SK-N-SH treated with all-trans-retinoic acid at 6 μM for 48 hours (cell line): ENCODE measurements around the gene BZW1.
A peak's percentile ranks its signal among the peaks of the same experiment; 100 is the strongest.

Experiments used
- ATAC-seq: fragments of 200-7000 bp; cut with Tn5 transposase; 3 replicates; pipeline ENCODE4 v1.9.1; 2020; ENCODE audit warnings: mild to moderate bottlenecking, moderate library complexity
- ARNTL ChIP-seq: fragments of 450-650 bp; formaldehyde crosslinking; IDR thresholded peaks from 2 replicates; pipeline ENCODE4 v1.5.0; 2020; ENCODE audit warnings: low read depth, mild to moderate bottlenecking, moderate library complexity, borderline replicate concordance
- BACH2 ChIP-seq: fragments of 250-450 bp; sonication (Bioruptor Pico); IDR thresholded peaks from 2 replicates; pipeline ENCODE4 v1.9.0; 2021; ENCODE audit warnings: mild to moderate bottlenecking, borderline replicate concordance
- CSDC2 ChIP-seq: fragments of 250-450 bp; sonication (Bioruptor Pico); IDR thresholded peaks from 2 replicates; pipeline ENCODE4 v1.5.0; 2020; ENCODE audit warnings: mild to moderate bottlenecking, moderate library complexity
- ESRRG ChIP-seq: fragments of 250-450 bp; sonication (Bioruptor Pico); IDR thresholded peaks from 2 replicates; pipeline ENCODE4 v1.6.1; 2021; ENCODE audit warnings: mild to moderate bottlenecking
- GLIS3 ChIP-seq: fragments of 250-450 bp; sonication (Bioruptor Pico); IDR thresholded peaks from 2 replicates; pipeline ENCODE4 v1.5.0; 2020; ENCODE audit warnings: mild to moderate bottlenecking, moderate library complexity
- ISL1 ChIP-seq: fragments of 250-450 bp; sonication (Bioruptor Pico); IDR thresholded peaks from 2 replicates; pipeline ENCODE4 v2.1.2; 2022; ENCODE audit warnings: mild to moderate bottlenecking, moderate library complexity
- OSR1 ChIP-seq: fragments of 250-450 bp; sonication (Bioruptor Pico); IDR thresholded peaks from 2 replicates; pipeline ENCODE4 v1.8.0; 2022; ENCODE audit warnings: moderate library complexity, mild to moderate bottlenecking, inconsistent platforms
- PPARA ChIP-seq: fragments of 250-450 bp; sonication (Bioruptor Pico); IDR thresholded peaks from 2 replicates; pipeline ENCODE4 v1.5.0; 2020; ENCODE audit warnings: mild to moderate bottlenecking, borderline replicate concordance
- RARB ChIP-seq: fragments of 250-450 bp; sonication (Bioruptor Pico); IDR thresholded peaks from 2 replicates; pipeline ENCODE4 v1.8.0; 2021; ENCODE audit warnings: mild to moderate bottlenecking, moderate library complexity
- SNAI2 ChIP-seq: fragments of 250-450 bp; sonication (Bioruptor Pico); IDR thresholded peaks from 2 replicates; pipeline ENCODE4 v1.5.0; 2020; ENCODE audit warnings: mild to moderate bottlenecking, moderate library complexity
- TCF4 ChIP-seq: fragments of 250-450 bp; sonication (Bioruptor Pico); IDR thresholded peaks from 2 replicates; pipeline ENCODE4 v1.8.0; 2021; ENCODE audit warnings: mild to moderate bottlenecking, moderate library complexity, borderline replicate concordance
- TOX ChIP-seq: fragments of 250-450 bp; sonication (Bioruptor Pico); IDR thresholded peaks from 2 replicates; pipeline ENCODE4 v1.8.0; 2021; ENCODE audit warnings: mild to moderate bottlenecking, moderate library complexity, borderline replicate concordance
- ZC3H10 ChIP-seq: fragments of 250-450 bp; sonication (Bioruptor Pico); IDR thresholded peaks from 2 replicates; pipeline ENCODE4 v1.5.1; 2021; ENCODE audit warnings: mild to moderate bottlenecking, moderate library complexity
- ZFP3 ChIP-seq: fragments of 250-450 bp; sonication (Bioruptor Pico); IDR thresholded peaks from 2 replicates; pipeline ENCODE4 v1.5.0; 2020; ENCODE audit warnings: mild to moderate bottlenecking, moderate library complexity
- ZFP30 ChIP-seq: fragments of 450-650 bp; formaldehyde crosslinking; IDR thresholded peaks from 2 replicates; pipeline ENCODE4 v1.5.0; 2022; ENCODE audit warnings: mild to moderate bottlenecking, moderate library complexity
- ZNF565 ChIP-seq: fragments of 450-650 bp; formaldehyde crosslinking; conservative IDR thresholded peaks from 2 replicates; pipeline ENCODE4 v1.5.0; 2020; ENCODE audit warnings: low read depth, mild to moderate bottlenecking, moderate library complexity
- ZNF70 ChIP-seq: fragments of 450-650 bp; formaldehyde crosslinking; IDR thresholded peaks from 2 replicates; pipeline ENCODE4 v1.5.0; 2020; ENCODE audit warnings: mild to moderate bottlenecking, moderate library complexity
- ZNF8 ChIP-seq: fragments of 450-650 bp; formaldehyde crosslinking; IDR thresholded peaks from 2 replicates; pipeline ENCODE4 v1.5.0; 2020; ENCODE audit warnings: mild to moderate bottlenecking, moderate library complexity
- TF ChIP-seq, protein P1 (sequence below): fragments of 250-450 bp; sonication (Bioruptor Pico); IDR thresholded peaks from 2 replicates; pipeline ENCODE4 v1.5.1; 2021; ENCODE audit warnings: mild to moderate bottlenecking, moderate library complexity
- TF ChIP-seq, protein P2 (sequence below): fragments of 250-450 bp; sonication (Bioruptor Pico); IDR thresholded peaks from 2 replicates; pipeline ENCODE4 v1.5.0; 2020; ENCODE audit warnings: mild to moderate bottlenecking, moderate library complexity
- TF ChIP-seq, protein P3 (sequence below): fragments of 250-450 bp; sonication (Bioruptor Pico); IDR thresholded peaks from 2 replicates; pipeline ENCODE4 v1.8.0; 2020; ENCODE audit warnings: mild to moderate bottlenecking, moderate library complexity, borderline replicate concordance
- TF ChIP-seq, protein P4 (sequence below): fragments of 250-450 bp; sonication (Bioruptor Pico); IDR thresholded peaks from 2 replicates; pipeline ENCODE4 v1.5.1; 2020; ENCODE audit warnings: low read depth, mild to moderate bottlenecking, moderate library complexity

Gene BZW1

DNA sequence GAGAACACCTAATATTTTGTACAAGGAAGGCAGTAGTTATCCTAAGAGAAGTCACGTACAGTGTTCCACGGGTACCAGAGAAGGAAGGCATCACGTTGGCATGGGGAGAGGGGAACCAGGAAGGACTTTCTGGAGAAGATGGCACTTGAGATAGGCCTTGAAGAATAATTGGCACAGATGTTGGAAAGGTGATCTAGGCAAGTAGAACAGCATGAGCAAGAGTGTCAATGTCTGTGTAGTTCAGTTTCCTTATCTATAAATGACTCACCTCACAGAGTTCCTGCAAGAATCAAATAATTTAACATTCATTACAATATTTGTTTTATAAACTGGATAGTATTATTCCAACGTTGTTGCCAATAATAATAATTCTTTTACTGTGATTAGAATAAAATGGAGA lies 48.3 kb upstream of the BZW1 start:
- no peak for ATAC-seq
- no peak for TF ChIP-seq ZFP3 (CRISPR knock-in tag)
- TF ChIP-seq, protein P1, sequence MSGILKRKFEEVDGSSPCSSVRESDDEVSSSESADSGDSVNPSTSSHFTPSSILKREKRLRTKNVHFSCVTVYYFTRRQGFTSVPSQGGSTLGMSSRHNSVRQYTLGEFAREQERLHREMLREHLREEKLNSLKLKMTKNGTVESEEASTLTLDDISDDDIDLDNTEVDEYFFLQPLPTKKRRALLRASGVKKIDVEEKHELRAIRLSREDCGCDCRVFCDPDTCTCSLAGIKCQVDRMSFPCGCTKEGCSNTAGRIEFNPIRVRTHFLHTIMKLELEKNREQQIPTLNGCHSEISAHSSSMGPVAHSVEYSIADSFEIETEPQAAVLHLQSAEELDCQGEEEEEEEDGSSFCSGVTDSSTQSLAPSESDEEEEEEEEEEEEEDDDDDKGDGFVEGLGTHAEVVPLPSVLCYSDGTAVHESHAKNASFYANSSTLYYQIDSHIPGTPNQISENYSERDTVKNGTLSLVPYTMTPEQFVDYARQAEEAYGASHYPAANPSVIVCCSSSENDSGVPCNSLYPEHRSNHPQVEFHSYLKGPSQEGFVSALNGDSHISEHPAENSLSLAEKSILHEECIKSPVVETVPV: no peak
- no peak for TF ChIP-seq ESRRG (CRISPR knock-in tag)
- TF ChIP-seq SNAI2 (CRISPR knock-in tag): no peak
- no peak for TF ChIP-seq PPARA (CRISPR knock-in tag)
- TF ChIP-seq, protein P2, sequence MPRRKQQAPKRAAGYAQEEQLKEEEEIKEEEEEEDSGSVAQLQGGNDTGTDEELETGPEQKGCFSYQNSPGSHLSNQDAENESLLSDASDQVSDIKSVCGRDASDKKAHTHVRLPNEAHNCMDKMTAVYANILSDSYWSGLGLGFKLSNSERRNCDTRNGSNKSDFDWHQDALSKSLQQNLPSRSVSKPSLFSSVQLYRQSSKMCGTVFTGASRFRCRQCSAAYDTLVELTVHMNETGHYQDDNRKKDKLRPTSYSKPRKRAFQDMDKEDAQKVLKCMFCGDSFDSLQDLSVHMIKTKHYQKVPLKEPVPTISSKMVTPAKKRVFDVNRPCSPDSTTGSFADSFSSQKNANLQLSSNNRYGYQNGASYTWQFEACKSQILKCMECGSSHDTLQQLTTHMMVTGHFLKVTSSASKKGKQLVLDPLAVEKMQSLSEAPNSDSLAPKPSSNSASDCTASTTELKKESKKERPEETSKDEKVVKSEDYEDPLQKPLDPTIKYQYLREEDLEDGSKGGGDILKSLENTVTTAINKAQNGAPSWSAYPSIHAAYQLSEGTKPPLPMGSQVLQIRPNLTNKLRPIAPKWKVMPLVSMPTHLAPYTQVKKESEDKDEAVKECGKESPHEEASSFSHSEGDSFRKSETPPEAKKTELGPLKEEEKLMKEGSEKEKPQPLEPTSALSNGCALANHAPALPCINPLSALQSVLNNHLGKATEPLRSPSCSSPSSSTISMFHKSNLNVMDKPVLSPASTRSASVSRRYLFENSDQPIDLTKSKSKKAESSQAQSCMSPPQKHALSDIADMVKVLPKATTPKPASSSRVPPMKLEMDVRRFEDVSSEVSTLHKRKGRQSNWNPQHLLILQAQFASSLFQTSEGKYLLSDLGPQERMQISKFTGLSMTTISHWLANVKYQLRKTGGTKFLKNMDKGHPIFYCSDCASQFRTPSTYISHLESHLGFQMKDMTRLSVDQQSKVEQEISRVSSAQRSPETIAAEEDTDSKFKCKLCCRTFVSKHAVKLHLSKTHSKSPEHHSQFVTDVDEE (CRISPR knock-in tag): no peak
- no peak for TF ChIP-seq OSR1 (CRISPR knock-in tag)
- TF ChIP-seq, protein P3, sequence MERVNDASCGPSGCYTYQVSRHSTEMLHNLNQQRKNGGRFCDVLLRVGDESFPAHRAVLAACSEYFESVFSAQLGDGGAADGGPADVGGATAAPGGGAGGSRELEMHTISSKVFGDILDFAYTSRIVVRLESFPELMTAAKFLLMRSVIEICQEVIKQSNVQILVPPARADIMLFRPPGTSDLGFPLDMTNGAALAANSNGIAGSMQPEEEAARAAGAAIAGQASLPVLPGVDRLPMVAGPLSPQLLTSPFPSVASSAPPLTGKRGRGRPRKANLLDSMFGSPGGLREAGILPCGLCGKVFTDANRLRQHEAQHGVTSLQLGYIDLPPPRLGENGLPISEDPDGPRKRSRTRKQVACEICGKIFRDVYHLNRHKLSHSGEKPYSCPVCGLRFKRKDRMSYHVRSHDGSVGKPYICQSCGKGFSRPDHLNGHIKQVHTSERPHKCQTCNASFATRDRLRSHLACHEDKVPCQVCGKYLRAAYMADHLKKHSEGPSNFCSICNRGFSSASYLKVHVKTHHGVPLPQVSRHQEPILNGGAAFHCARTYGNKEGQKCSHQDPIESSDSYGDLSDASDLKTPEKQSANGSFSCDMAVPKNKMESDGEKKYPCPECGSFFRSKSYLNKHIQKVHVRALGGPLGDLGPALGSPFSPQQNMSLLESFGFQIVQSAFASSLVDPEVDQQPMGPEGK (CRISPR knock-in tag): no peak

DNA sequence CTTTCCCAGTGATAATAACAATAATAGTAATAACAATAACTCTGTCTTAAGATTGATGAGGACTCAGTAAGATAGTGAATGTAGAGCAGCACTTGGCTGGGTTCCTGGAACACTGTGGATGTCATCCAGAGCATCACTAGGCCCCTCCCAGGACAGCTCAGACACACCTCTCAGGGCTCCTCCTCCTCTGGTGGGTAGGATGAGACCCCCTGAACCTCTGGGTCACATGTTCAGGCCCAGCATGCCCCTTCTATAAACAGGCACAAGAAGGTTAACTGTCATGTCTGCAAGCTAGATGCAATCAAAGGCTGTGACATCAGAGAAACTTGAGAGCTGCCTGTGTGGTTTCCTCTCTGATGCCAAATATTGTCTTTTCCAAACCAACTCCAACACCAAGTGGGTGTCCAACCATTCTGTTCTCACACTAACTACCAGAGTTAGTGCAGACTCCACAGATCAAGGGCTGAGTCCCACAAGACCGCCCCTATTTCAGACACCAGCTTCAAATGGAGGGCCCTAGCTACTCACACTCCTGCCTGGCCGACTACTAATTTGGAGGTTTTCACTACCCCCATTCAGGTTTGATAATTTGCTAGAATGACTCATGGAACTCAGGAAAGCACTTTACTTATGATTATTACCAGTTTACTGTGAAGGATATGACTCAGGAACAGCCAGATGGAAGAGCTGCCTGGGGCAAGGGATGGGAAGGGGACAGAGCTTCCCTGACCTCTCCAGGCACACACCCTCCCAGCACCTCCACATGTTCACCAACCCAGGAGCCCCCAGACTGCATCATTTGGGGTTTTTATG lies 46.4 kb upstream of the BZW1 start:
- peak; percentile 85 for ATAC-seq
- TF ChIP-seq ISL1: peak; percentile 39; the same call in 1 of the 2 replicates
- TF ChIP-seq ZC3H10 (CRISPR knock-in tag): no peak
- TF ChIP-seq, all 23 proteins: peak for 1

DNA sequence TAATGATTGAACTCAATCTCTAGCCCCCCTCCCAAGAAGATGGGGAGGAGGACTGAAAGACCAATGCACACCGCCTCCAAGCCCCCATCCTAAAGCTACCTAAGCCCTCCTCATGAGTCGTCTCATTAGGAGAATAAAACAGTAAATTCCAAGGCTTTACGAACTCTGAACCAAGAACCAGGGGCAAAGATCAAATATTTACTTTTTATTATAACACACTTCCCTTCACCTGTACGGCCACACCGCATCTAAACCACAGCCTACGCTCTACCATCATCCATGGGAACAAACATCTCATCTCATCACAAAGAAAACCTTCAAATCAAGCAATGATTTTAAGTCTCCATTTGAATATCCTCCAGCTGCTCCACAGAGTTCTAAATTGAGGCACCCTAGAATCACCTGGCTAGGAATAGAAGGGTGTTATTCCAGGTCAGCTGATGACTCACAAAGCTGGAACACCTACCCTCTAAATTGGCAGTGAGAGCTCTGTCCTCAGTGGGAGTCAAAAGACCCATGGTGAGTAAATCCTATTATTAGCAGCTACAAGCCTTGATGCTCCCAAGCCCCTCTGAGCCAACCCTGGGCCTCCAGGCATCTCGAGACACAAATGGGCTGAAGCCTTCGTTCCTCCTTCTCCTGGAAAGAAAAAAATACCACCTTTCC lies 45.6 kb upstream of the BZW1 start:
- no peak for ATAC-seq

More for the DNA sequence above, 45.6 kb upstream of the BZW1 start:
- TF ChIP-seq ARNTL (CRISPR knock-in tag): no peak
- TF ChIP-seq ZNF70 (CRISPR knock-in tag): no peak
- TF ChIP-seq PPARA (CRISPR knock-in tag): no peak
- no peak for TF ChIP-seq ZNF8
- TF ChIP-seq TCF4: no peak
- no peak for TF ChIP-seq BACH2
- no peak for TF ChIP-seq CSDC2 (CRISPR knock-in tag)
- no peak for TF ChIP-seq ZNF565 (CRISPR knock-in tag)
- no peak for TF ChIP-seq GLIS3 (CRISPR knock-in tag)
- TF ChIP-seq TOX (CRISPR knock-in tag): no peak
- no peak for TF ChIP-seq ZC3H10 (CRISPR knock-in tag)
- TF ChIP-seq RARB (CRISPR knock-in tag): no peak
- TF ChIP-seq, protein P3 (CRISPR knock-in tag): no peak
- TF ChIP-seq, protein P4, sequence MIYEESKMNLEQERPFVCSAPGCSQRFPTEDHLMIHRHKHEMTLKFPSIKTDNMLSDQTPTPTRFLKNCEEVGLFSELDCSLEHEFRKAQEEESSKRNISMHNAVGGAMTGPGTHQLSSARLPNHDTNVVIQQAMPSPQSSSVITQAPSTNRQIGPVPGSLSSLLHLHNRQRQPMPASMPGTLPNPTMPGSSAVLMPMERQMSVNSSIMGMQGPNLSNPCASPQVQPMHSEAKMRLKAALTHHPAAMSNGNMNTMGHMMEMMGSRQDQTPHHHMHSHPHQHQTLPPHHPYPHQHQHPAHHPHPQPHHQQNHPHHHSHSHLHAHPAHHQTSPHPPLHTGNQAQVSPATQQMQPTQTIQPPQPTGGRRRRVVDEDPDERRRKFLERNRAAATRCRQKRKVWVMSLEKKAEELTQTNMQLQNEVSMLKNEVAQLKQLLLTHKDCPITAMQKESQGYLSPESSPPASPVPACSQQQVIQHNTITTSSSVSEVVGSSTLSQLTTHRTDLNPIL (CRISPR knock-in tag): no peak
- no peak for TF ChIP-seq OSR1 (CRISPR knock-in tag)
- no peak for TF ChIP-seq ISL1
- TF ChIP-seq ZFP30: no peak
- no peak for TF ChIP-seq SNAI2 (CRISPR knock-in tag)
- no peak for TF ChIP-seq ZFP3 (CRISPR knock-in tag)
